Measurements from ENCODE around the gene LNP1.

DNA sequence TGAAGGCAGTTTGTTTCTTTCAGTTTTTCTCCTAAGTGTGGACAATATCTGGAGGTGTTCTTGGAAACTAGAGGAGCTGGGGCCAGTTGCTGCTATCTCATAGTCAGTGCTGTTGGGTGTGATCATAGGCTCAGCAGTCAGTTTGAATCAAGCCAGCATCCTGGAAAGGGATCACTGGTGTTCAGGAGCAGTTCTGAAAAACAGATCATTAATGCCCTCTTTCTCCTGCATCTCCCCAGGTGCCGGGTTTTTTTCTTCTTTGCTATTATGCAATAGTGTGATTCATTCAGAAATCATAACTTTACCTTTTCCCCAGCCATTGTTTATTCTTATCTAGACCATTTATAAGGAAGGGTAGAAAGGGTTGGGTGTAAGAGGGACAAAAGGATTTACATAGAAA is 24.0 kb downstream of the LNP1 start:
- TF ChIP-seq, protein P1, sequence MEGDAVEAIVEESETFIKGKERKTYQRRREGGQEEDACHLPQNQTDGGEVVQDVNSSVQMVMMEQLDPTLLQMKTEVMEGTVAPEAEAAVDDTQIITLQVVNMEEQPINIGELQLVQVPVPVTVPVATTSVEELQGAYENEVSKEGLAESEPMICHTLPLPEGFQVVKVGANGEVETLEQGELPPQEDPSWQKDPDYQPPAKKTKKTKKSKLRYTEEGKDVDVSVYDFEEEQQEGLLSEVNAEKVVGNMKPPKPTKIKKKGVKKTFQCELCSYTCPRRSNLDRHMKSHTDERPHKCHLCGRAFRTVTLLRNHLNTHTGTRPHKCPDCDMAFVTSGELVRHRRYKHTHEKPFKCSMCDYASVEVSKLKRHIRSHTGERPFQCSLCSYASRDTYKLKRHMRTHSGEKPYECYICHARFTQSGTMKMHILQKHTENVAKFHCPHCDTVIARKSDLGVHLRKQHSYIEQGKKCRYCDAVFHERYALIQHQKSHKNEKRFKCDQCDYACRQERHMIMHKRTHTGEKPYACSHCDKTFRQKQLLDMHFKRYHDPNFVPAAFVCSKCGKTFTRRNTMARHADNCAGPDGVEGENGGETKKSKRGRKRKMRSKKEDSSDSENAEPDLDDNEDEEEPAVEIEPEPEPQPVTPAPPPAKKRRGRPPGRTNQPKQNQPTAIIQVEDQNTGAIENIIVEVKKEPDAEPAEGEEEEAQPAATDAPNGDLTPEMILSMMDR (IDR thresholded peaks at IDR 0.05; ENCODE audit: insufficient read depth, low read length): no peak
- TF ChIP-seq POLR2AphosphoS5 (IDR thresholded peaks at IDR 0.05; ENCODE audit: low read depth): no peak
- no peak for TF ChIP-seq GABPA (IDR thresholded peaks at IDR 0.05; ENCODE audit: low read depth)

Data from HL-60 (cell line).